Panc1 (cell line): Measurements from ENCODE around the gene CDHR5. TPM values are rescaled to one million over a fixed set of nuclear protein-coding genes. Genes with fewer than 3 reads are reported as not detected.

Source experiments
- ATAC-seq: fragments of 200-7000 bp; cut with Tn5 transposase; 2 replicates; pipeline ENCODE4 v1.9.1; 2020; ENCODE audit warnings: mild to moderate bottlenecking, moderate library complexity
- BruUV-seq: library from RNA; stranded (reverse); fragments of 400-500 nt; replicated peaks from 2 replicates; lab custom pipeline; 2021; lab: Mats Ljungman, UMichigan
- CTCF ChIA-PET: fragments of 300-600 bp; sonication (Branson Sonifier 250); formaldehyde crosslinking; loops from one replicate; lab custom pipeline; 2022; ENCODE audit warnings: antibody characterized with exemption; lab: Charles Lee
- POLR2A ChIA-PET: fragments of 300-600 bp; sonication (Branson Sonifier 250); formaldehyde crosslinking; loops from one replicate; lab custom pipeline; 2022; ENCODE audit warnings: antibody characterized with exemption; lab: Charles Lee
- DNase-seq: peaks from one replicate; pipeline ENCODE4 v3.0.0-alpha.2; 2010; ENCODE audit warnings: low read depth, low spot score
- H3K27ac ChIP-seq: 2 replicates; pipeline ENCODE4 v1.5.1; 2011; ENCODE audit warnings: mild to moderate bottlenecking, low read length, inconsistent platforms
- H3K27me3 ChIP-seq: fragments of 200-500 bp; sonication (Bioruptor generic); 2 replicates; pipeline ENCODE4 v1.6.0; 2014; ENCODE audit warnings: low read length, inconsistent platforms; ENCODE audit not compliant: control insufficient read depth, insufficient read depth
- H3K36me3 ChIP-seq: fragments of 200-500 bp; sonication (Bioruptor generic); 2 replicates; pipeline ENCODE4 v1.5.1; 2014; ENCODE audit warnings: inconsistent platforms, mild to moderate bottlenecking, low read length, moderate library complexity; ENCODE audit not compliant: control insufficient read depth, insufficient read depth
- H3K4me1 ChIP-seq: 2 replicates; pipeline ENCODE4 v1.5.1; 2011; ENCODE audit warnings: inconsistent platforms, mild to moderate bottlenecking, low read length, moderate library complexity; ENCODE audit not compliant: control insufficient read depth, insufficient read depth
- H3K4me3 ChIP-seq, 2 experiments: 2 replicates each; pipeline ENCODE4 v1.5.1; 2011 to 2012; ENCODE audit warnings: low read depth in 2 of 2, low read length in 2 of 2, mild to moderate bottlenecking in 2 of 2, inconsistent platforms in 1 of 2, moderate library complexity in 1 of 2
- H3K9me3 ChIP-seq: fragments of 200-500 bp; sonication (Bioruptor generic); 2 replicates; pipeline ENCODE4 v1.5.1; 2014; ENCODE audit warnings: low read depth, mild to moderate bottlenecking, inconsistent platforms, low read length, moderate library complexity; ENCODE audit not compliant: control insufficient read depth, insufficient read depth
- CTCF ChIP-seq: fragments of 450-650 bp; IDR thresholded peaks from 2 replicates; pipeline ENCODE4 v1.5.1; 2017; ENCODE audit warnings: mild to moderate bottlenecking
- POLR2AphosphoS5 ChIP-seq: IDR thresholded peaks from 2 replicates; pipeline ENCODE4 v1.6.1; 2012; ENCODE audit warnings: mild to moderate bottlenecking, low read depth, low read length, moderate library complexity
- REST ChIP-seq, 2 experiments: IDR thresholded peaks; 2 replicates each; pipeline ENCODE4 v1.6.1; 2011 to 2012; ENCODE audit warnings: low read depth in 2 of 2, control low read depth in 1 of 2, low read length in 1 of 2, mild to moderate bottlenecking in 1 of 2, moderate library complexity in 1 of 2; ENCODE audit not compliant: insufficient read depth in 1 of 2
- SIN3A ChIP-seq: IDR thresholded peaks from 2 replicates; pipeline ENCODE4 v1.6.1; 2012; ENCODE audit warnings: low read depth, mild to moderate bottlenecking, low read length, moderate library complexity, borderline replicate concordance; ENCODE audit not compliant: insufficient read depth
- TCF7L2 ChIP-seq: IDR thresholded peaks from 2 replicates; pipeline ENCODE4 v1.6.1; 2011; ENCODE audit warnings: mild to moderate bottlenecking, low read depth, low read length, inconsistent platforms
- in situ Hi-C: cut with HindIII; loops from 2 replicates; pipeline ENCODE4 v1.10.0; 2016; ENCODE audit warnings: low sequenced_read_pairs, low pct_unique_long_range_greater_than_20kb
- intact Hi-C: fragments of 100-400 bp; cut with micrococcal nuclease; formaldehyde crosslinking; loops from one replicate; pipeline ENCODE4 v1.10.0; 2022; ENCODE audit not compliant: unreplicated experiment
- total RNA-seq: library from RNA; stranded (reverse); gene quantifications from one replicate; pipeline ENCODE4 v1.2.1, GENCODE V29; 2021; ENCODE audit not compliant: unreplicated experiment

The CDHR5 gene
- total RNA-seq, 1 experiment from 2014 or later, result not detected

- CTCF ChIA-PET, result no interaction called here
- in situ Hi-C loops (no loop called here), intact Hi-C loops (no loop called here)
- Histone ChIP-seq H3K27ac (no peak overlapping the region), H3K4me1 (peaks cover 10% of the 10 kb centered on the region), H3K9me3 (no peaks in the 10 kb centered on the region), H3K27me3 (no peaks in the 10 kb centered on the region), H3K4me3 (no peak overlapping the region), H3K36me3 (peaks cover 10% of the 10 kb centered on the region; the same call in 1 of the 2 replicates)
- DNase-seq (no peak), ATAC-seq (no peak)
- POLR2A ChIA-PET, result interaction anchor here (0.6 to 1.0 kb wide), 3 partner anchors 10 to 110 kb away, joined by 3 to 5 read pairs (median 4); no protein-coding TSS in a partner anchor
- TF ChIP-seq TCF7L2 (no peak), REST (IDR thresholded peaks at IDR 0.05; ENCODE audit: insufficient read depth in 1 of 2, low read depth in 2 of 2, low read length in 1 of 2) (no peak), SIN3A (no peak), POLR2AphosphoS5 (no peak), CTCF (no peak)
- no TSS peak for BruUV-seq
Measured at GRCh38 chr11:584287-584686, 40.5 kb downstream of the CDHR5 start.

GRCh38 chr11:581752-582151 lies 43.0 kb downstream of the CDHR5 start:
- ChIA-PET CTCF (no interaction called here), POLR2A (no interaction called here)
- no peaks in the 10 kb centered on the region for H3K27me3 ChIP-seq
- peaks cover 22% of the 10 kb centered on the region for H3K4me1 ChIP-seq
- in situ Hi-C loops, result no loop called here
- H3K27ac ChIP-seq, result no peak overlapping the region
- no peak overlapping the region for H3K4me3 ChIP-seq
- no peak for DNase-seq
- no peak for TF ChIP-seq CTCF
- no peak for TF ChIP-seq TCF7L2
- no peak for TF ChIP-seq REST (IDR thresholded peaks at IDR 0.05; ENCODE audit: insufficient read depth in 1 of 2, low read depth in 2 of 2, low read length in 1 of 2)
- peaks cover 8% of the 10 kb centered on the region; the same call in 1 of the 2 replicates for H3K36me3 ChIP-seq
- BruUV-seq, result TSS peak; percentile 61
- no peaks in the 10 kb centered on the region for H3K9me3 ChIP-seq
- intact Hi-C loops, result no loop called here
- no peak for ATAC-seq
